Gastrocnemius medialis (tissue), 4 donors: ENCODE data around the gene ENOX2. TPM values are rescaled to one million over a fixed set of nuclear protein-coding genes. Genes with fewer than 3 reads are reported as not detected.

ENCODE experiments used
- ATAC-seq, 2 donors: fragments of 150-250 bp; one replicate each; pipeline ENCODE4 v1.9.1; 2016
- DNase-seq, 2 donors: peaks; one replicate each; pipeline ENCODE4 v3.0.0-alpha.2; 2019
- H3K27ac ChIP-seq, 4 donors: fragments of 200-600 bp; sonication (generic); 1 replicate in 1 of 4; 2 replicates in 3 of 4; pipeline ENCODE4 v1.5.1; 2016 to 2018; ENCODE audit warnings: mild to moderate bottlenecking in 2 of 4, moderate library complexity in 1 of 4
- H3K27me3 ChIP-seq, 3 donors: fragments of 200-600 bp; sonication (generic) in 2 of 3; 1 replicate in 1 of 3; 2 replicates in 2 of 3; pipeline versions ENCODE4 v1.5.1 to v1.6.0; 2016 to 2019; ENCODE audit warnings: mild to moderate bottlenecking in 1 of 3, moderate library complexity in 1 of 3
- H3K36me3 ChIP-seq, 2 donors: fragments of 200-600 bp; sonication (generic) in 1 of 2; one replicate each; pipeline ENCODE4 v1.5.1; 2017 to 2018
- H3K4me1 ChIP-seq, 2 donors: fragments of 200-600 bp; sonication (generic) in 1 of 2; one replicate each; pipeline ENCODE4 v1.5.1; 2016 to 2017; ENCODE audit warnings: mild to moderate bottlenecking in 2 of 2
- H3K4me3 ChIP-seq, 4 donors: fragments of 200-600 bp; sonication (generic) in 3 of 4; 1 replicate in 1 of 4; 2 replicates in 3 of 4; pipeline ENCODE4 v1.5.1; 2016 to 2019; ENCODE audit warnings: mild to moderate bottlenecking in 2 of 4
- H3K9me3 ChIP-seq, 3 donors: fragments of 200-600 bp; sonication (generic) in 2 of 3; 1 replicate in 1 of 3; 2 replicates in 2 of 3; pipeline ENCODE4 v1.5.1; 2016 to 2019
- CTCF ChIP-seq, 5 experiments: fragments of 450-650 bp in 3 of 5; fragments of 200-600 bp in 2 of 5; sonication (generic) in 2 of 5; IDR thresholded peaks in 4 of 5; conservative IDR thresholded peaks in 1 of 5; 1 replicate in 4 of 5; 2 replicates in 1 of 5; pipeline ENCODE4 v1.5.1; 2016 to 2019; ENCODE audit warnings: antibody characterized with exemption in 5 of 5, mild to moderate bottlenecking in 3 of 5, moderate library complexity in 3 of 5
- POLR2A ChIP-seq, 2 donors: fragments of 450-650 bp; IDR thresholded peaks; one replicate each; pipeline ENCODE4 v1.6.1; 2017; ENCODE audit warnings: antibody characterized with exemption in 2 of 2, mild to moderate bottlenecking in 2 of 2, moderate library complexity in 2 of 2
- in situ Hi-C, 4 donors: fragments of 200-750 bp; cut with MboI; loops; one replicate each; pipeline versions ENCODE4 v1.15.0 to v1.8.0; 2017; ENCODE audit warnings: low sequenced_read_pairs in 4 of 4
- intact Hi-C: fragments of 100-400 bp; cut with DNase I; formaldehyde crosslinking; loops from one replicate; pipeline ENCODE4 v1.15.1; 2023; ENCODE audit warnings: low total_unique reads
- total RNA-seq, 4 donors: library from RNA; depleted of rRNA; stranded (reverse); fragments of >200 nt; gene quantifications; one replicate each; pipeline versions ENCODE4 v1.1.0 to v1.2.3, GENCODE V29; 2016

The ENOX2 gene
- total RNA-seq, 4 donors from 2014 or later: 7.2 to 10.9 (median 7.9) TPM

DNA sequence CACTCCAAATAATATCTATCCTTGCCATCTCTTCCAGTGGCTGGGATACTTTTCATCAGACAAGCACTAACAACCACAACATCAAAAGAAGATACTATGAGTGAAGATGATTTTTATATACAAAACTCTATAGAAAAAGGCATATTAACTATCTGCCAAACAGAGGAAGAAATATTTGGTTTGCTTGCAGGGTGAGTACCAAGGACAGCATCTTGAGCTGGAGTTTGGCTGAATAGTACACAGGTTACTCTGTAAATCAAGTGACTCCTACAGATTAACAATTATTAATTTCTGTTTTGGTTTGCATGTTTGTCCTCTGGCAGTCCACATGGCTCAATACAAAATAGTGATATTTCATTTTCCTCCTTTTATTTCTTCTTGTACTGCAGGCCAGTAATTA, 253.3 kb downstream of the ENOX2 start:
- no peak for DNase-seq
- Histone ChIP-seq H3K36me3 (no peaks in the 10 kb centered on the region), H3K4me1 (no peaks in the 10 kb centered on the region), H3K27me3 (no peaks in the 10 kb centered on the region), H3K9me3 (no peaks in the 10 kb centered on the region), H3K4me3 (no peak overlapping the region), H3K27ac (no peak overlapping the region)
- TF ChIP-seq POLR2A (IDR thresholded peaks at IDR 0.05) (no peak), CTCF (IDR thresholded peaks at IDR 0.05 in 4 of 5, conservative IDR thresholded peaks at IDR 0.05 in 1 of 5) (no peak)
- ATAC-seq: no peak
- intact Hi-C loops (no loop called here), in situ Hi-C loops (no loop called here)

GRCh38 chrX:130647468-130647867, 255.5 kb downstream of the ENOX2 start:
- TF ChIP-seq POLR2A (IDR thresholded peaks at IDR 0.05) (no peak), CTCF (IDR thresholded peaks at IDR 0.05 in 4 of 5, conservative IDR thresholded peaks at IDR 0.05 in 1 of 5) (no peak)
- intact Hi-C loops: no loop called here
- in situ Hi-C loops: no loop called here
- no peaks in the 10 kb centered on the region for H3K9me3 ChIP-seq
- no peaks in the 10 kb centered on the region for H3K36me3 ChIP-seq
- ATAC-seq (no peak), DNase-seq (no peak)
- no peak overlapping the region for H3K27ac ChIP-seq
- H3K4me1 ChIP-seq: no peaks in the 10 kb centered on the region
- H3K4me3 ChIP-seq: no peak overlapping the region
- H3K27me3 ChIP-seq: no peaks in the 10 kb centered on the region

DNA sequence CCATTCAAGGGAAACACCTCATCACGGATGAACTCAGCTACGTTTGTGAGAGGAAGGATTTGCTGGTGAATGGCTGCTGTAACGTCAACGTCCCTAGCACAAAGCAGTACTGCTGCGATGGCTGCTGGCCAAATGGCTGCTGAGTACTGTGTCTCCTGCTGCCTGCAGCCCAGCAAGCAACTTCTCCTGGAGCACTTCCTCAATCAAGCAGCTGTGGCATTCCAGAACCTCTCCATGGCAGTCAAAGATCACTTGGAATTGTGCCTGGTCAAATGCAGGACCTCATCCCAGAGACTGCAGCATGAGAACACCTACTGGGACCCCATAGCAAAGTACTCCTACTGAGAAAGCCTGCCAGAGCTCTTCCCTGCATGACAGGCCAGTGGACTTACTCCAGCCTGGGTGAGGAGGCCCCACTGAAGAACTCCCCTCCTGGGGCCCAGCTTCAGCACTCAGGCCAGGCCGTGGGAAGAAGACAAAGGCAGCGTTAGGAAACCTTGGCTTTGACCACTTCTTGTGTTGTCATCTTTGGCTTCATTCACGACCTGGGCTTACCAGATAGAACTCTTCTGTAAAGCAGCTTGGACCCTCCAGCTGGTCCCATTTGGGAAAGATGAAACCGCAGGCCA, 256.9 kb downstream of the ENOX2 start:
- in situ Hi-C loops (no loop called here), intact Hi-C loops (no loop called here)
- TF ChIP-seq POLR2A (IDR thresholded peaks at IDR 0.05) (no peak), CTCF (IDR thresholded peaks at IDR 0.05 in 4 of 5, conservative IDR thresholded peaks at IDR 0.05 in 1 of 5) (no peak)
- Histone ChIP-seq H3K36me3 (no peaks in the 10 kb centered on the region), H3K27ac (no peak overlapping the region), H3K9me3 (no peaks in the 10 kb centered on the region), H3K4me3 (no peak overlapping the region), H3K4me1 (no peaks in the 10 kb centered on the region), H3K27me3 (no peaks in the 10 kb centered on the region)
- DNase-seq (no peak), ATAC-seq (no peak)

- no peaks in the 10 kb centered on the region for H3K9me3 ChIP-seq
Observed at GRCh38 chrX:130637591-130637990, 265.4 kb downstream of the ENOX2 start.

More at GRCh38 chrX:130637591-130637990, 265.4 kb downstream of the ENOX2 start:
- no peak for TF ChIP-seq POLR2A (IDR thresholded peaks at IDR 0.05)
- no peak for TF ChIP-seq CTCF (IDR thresholded peaks at IDR 0.05 in 4 of 5, conservative IDR thresholded peaks at IDR 0.05 in 1 of 5)
- in situ Hi-C loops (no loop called here), intact Hi-C loops (no loop called here)
- no peak overlapping the region for H3K27ac ChIP-seq
- no peaks in the 10 kb centered on the region for H3K4me1 ChIP-seq
- DNase-seq (no peak), ATAC-seq (no peak)
- no peak overlapping the region for H3K4me3 ChIP-seq
- H3K27me3 ChIP-seq: no peaks in the 10 kb centered on the region
- H3K36me3 ChIP-seq: peaks cover 0 to 7% of the 10 kb centered on the region in 2 donors
